Measurements from ENCODE around the gene FAM107B.
A peak's percentile ranks its signal among the peaks of the same experiment; 100 is the strongest.

Gene FAM107B

DNA sequence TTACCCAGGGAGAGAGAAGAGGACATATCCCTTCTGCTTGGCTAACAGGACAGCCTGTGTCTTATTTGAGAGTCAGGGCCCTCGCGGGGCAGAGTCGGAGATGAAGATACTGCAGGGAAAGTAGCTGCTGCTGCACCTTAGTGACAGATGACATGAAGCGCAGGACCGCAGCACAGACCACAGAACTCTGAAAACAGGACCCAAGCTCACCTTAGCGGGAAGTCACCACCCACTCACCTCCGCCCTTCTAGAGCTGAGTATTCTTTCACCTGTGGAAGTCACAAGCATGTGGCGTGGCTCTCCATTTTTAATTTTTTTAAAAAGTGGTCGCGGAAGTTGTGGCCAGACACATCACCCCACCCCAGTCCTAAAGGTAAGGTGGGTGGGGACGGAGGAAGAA lies 191.4 kb downstream of the FAM107B start:
- no peaks in the 10 kb centered on the region for H3K9me3 ChIP-seq
- peaks cover 8% of the 10 kb centered on the region for H3K36me3 ChIP-seq
- H3K4me1 ChIP-seq (ENCODE audit: control insufficient read depth in 1 of 2, insufficient read depth in 1 of 2, low read depth in 1 of 2, low read length in 1 of 2): peaks cover 81 to 95% of the 10 kb centered on the region in 2 experiments
- no peak overlapping the region for H3K4me3 ChIP-seq (ENCODE audit: low read depth in 1 of 2, low read length in 1 of 2)
- H3K27me3 ChIP-seq: no peaks in the 10 kb centered on the region
- TF ChIP-seq, protein P1, sequence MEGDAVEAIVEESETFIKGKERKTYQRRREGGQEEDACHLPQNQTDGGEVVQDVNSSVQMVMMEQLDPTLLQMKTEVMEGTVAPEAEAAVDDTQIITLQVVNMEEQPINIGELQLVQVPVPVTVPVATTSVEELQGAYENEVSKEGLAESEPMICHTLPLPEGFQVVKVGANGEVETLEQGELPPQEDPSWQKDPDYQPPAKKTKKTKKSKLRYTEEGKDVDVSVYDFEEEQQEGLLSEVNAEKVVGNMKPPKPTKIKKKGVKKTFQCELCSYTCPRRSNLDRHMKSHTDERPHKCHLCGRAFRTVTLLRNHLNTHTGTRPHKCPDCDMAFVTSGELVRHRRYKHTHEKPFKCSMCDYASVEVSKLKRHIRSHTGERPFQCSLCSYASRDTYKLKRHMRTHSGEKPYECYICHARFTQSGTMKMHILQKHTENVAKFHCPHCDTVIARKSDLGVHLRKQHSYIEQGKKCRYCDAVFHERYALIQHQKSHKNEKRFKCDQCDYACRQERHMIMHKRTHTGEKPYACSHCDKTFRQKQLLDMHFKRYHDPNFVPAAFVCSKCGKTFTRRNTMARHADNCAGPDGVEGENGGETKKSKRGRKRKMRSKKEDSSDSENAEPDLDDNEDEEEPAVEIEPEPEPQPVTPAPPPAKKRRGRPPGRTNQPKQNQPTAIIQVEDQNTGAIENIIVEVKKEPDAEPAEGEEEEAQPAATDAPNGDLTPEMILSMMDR (IDR thresholded peaks at IDR 0.05): no peak
- H3K27ac ChIP-seq: peak overlapping the region; percentile 95

DNA sequence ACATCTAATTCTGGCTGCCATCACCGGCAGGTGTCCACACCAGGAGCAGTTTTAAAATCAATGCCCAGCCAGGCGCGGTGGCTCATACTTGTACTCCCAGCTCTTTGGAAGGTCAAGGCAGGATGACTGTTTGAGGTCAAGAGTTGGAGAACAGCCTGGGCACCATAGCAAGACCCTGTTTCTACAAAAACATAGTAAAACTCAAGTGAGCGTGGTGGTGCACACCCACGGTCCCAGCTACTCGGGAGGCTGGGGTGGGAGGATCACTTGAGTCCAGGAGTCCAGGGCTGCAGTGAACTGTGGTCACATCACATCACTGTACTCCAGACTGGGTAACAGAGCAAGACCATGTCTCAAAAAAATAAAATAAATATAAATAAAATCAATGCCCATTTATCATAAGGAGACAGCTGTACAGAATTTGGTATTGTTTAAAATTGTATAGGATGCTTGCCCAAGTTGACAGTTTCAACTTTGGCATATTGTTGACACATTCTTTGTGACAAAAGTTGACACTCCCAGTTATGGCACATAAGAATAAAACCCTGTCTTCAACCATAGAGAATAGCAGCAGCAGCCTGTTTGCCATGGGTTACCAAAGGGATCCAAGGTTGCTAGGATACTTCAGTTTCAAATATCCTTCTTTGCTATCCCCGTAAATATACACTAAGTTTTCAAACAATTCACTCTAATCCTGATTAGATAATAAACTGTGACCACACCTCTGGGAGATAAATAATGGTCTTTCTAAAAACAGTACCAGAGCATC lies 193.0 kb downstream of the FAM107B start:
- no peak overlapping the region for H3K4me3 ChIP-seq (ENCODE audit: low read depth in 1 of 2, low read length in 1 of 2)
- peaks cover 87 to 95% of the 10 kb centered on the region in 2 experiments for H3K4me1 ChIP-seq (ENCODE audit: control insufficient read depth in 1 of 2, insufficient read depth in 1 of 2, low read depth in 1 of 2, low read length in 1 of 2)
- H3K36me3 ChIP-seq: peaks cover 4% of the 10 kb centered on the region
- peak overlapping the region; percentile 95 for H3K27ac ChIP-seq
- H3K9me3 ChIP-seq: no peaks in the 10 kb centered on the region
- no peaks in the 10 kb centered on the region for H3K27me3 ChIP-seq
- TF ChIP-seq, protein P1 (IDR thresholded peaks at IDR 0.05): no peak

DNA sequence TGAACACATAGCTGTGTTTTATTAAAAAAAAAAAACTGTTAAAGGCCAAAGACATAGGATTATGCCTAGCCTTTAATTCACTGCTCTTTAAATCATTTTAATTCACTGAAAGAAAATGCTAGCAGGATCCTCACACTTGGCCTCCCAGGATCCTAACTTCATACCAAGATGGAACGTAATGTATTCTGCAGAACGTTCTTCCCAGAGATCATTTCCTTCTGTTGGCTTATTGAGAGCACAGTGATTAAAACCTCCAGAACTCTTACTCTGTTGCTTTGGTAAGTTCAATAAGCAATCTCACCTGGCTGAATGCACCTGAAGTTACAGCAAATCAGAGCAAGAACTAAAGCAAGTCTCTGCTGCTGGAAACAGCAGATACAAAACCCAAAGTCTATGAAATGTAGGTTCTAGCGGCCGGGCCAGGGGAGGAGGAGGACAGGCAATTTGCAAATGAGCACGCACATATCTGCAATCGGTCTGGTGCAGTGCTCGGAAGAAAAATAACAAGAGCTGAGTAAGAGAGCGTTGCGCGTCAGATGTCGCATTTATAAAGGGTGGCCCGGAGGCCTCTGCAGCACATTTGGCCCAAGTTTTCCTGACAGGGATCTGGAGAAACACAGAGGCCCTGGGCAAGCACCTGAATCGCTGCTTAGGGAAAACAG lies 193.9 kb downstream of the FAM107B start:
- TF ChIP-seq, protein P1 (IDR thresholded peaks at IDR 0.05): no peak
- Histone ChIP-seq H3K27me3 (no peaks in the 10 kb centered on the region), H3K36me3 (no peaks in the 10 kb centered on the region), H3K9me3 (no peaks in the 10 kb centered on the region), H3K4me3 (ENCODE audit: low read depth in 1 of 2, low read length in 1 of 2) (no peak overlapping the region), H3K4me1 (ENCODE audit: control insufficient read depth in 1 of 2, insufficient read depth in 1 of 2, low read depth in 1 of 2, low read length in 1 of 2) (peaks cover 88 to 95% of the 10 kb centered on the region in 2 experiments), H3K27ac (peak overlapping the region; percentile 95)

DNA sequence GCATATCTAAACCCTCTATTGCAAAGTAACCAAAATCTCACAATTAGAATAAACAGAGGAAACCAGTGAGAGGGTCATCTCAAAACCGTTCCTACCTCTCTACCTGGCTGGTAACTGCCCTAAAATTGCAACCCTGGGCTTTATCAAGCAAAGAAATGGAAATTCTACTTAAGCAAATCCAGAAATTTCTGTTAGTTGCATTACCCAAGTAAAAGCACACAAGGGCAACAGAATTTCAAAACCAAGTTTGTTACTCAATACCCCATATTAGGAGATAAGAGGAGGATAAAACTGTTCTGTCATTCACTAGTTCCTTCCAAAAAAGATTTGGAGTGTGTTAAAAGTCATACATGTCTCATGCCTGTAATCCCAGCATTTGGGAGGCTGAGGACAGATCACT lies 195.3 kb downstream of the FAM107B start:
- Histone ChIP-seq H3K4me1 (ENCODE audit: control insufficient read depth in 1 of 2, insufficient read depth in 1 of 2, low read depth in 1 of 2, low read length in 1 of 2) (peaks cover 83 to 93% of the 10 kb centered on the region in 2 experiments), H3K27me3 (no peaks in the 10 kb centered on the region), H3K9me3 (no peaks in the 10 kb centered on the region), H3K4me3 (ENCODE audit: low read depth in 1 of 2, low read length in 1 of 2) (peak overlapping the region; percentile 42 to 52), H3K27ac (peak overlapping the region; percentile 95), H3K36me3 (no peaks in the 10 kb centered on the region)
- TF ChIP-seq, protein P1 (IDR thresholded peaks at IDR 0.05): no peak

DNA sequence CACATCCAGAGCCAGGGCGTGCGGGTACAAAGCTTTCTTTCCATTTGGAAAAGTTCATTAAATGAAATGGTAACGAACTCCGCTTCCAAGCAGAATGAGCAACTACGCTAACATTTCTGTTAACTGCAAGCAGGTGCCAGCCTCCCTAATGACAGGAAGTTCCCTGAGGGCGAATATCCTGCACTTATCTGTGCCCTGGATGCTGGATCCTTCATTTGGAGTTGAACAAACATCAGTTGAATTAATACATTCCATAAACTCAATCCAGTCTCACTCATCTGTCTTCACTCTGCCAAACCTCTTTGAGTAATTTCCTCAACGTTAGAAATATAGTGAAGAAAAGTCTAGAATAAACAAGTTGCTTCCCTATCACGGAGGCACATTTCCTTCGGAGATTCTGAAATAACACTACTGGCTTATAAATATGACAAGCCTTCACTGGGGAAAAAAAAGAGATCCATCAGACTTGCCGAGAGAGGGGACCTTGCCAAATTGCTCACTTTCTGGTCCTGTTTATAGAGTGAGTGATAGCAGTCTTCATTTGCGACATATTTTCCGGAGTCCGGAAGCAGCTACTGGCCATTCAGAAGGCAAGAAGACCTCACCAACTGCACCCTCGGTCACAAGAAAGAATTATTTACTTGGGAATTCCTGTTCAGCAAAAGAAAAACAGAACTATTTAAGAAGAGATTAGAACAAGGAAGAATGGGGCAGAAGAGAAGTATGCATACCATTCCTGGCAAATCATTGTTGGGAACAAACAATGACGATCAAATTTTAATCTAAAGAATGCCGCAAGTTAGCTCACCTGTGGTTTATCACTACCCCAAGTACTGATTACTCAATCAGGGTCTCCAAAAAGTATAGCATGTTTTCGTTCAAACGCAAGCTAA lies 196.4 kb downstream of the FAM107B start:
- no peaks in the 10 kb centered on the region for H3K27me3 ChIP-seq
- H3K27ac ChIP-seq: peak overlapping the region; percentile 95
- peaks cover 83 to 91% of the 10 kb centered on the region in 2 experiments for H3K4me1 ChIP-seq (ENCODE audit: control insufficient read depth in 1 of 2, insufficient read depth in 1 of 2, low read depth in 1 of 2, low read length in 1 of 2)
- H3K9me3 ChIP-seq: no peaks in the 10 kb centered on the region
- peak overlapping the region; percentile 42 to 52 for H3K4me3 ChIP-seq (ENCODE audit: low read depth in 1 of 2, low read length in 1 of 2)
- TF ChIP-seq, protein P1 (IDR thresholded peaks at IDR 0.05): no peak
- no peaks in the 10 kb centered on the region for H3K36me3 ChIP-seq
